Brain pericyte (primary cell): ENCODE data around the gene MARK3.

ENCODE experiments used
- DNase-seq: peaks from one replicate; pipeline ENCODE4 v3.0.0-alpha.2; 2012; ENCODE audit warnings: low read depth, low spot score

The MARK3 gene

DNA sequence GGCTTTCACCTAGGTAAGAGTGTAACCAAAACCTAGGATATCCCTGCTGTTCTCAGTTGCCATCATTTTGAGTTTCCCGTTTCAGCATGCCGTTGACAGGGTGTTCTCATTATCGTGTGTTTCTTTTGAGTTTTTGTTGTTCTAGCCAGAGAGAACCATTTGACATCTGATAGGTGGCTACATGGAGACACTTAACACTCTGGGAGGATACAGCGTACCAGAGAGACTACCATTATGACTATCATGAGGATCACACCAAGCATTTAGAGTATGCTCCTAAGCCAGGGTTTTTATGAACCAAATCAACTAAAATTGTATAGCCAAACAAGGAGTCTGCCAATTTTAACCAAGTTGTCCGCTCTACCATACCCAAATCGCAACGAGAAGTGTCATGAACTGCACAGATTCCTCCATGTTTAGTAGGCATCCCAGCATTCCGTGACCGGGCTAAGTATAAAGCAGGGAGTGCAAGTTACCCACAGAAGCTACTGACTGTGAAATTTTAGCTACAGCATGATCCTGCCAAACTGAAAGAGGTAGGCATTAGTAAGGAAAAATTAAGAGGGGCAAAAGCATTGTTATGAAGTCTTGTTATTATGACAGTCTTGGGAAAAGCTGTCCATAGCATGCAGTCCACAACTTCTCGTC, 48.8 kb downstream of the MARK3 start:
- DNase-seq, result no peak

GRCh38 chr14:103434868-103435442, 49.7 kb downstream of the MARK3 start:
- no peak for DNase-seq

DNA sequence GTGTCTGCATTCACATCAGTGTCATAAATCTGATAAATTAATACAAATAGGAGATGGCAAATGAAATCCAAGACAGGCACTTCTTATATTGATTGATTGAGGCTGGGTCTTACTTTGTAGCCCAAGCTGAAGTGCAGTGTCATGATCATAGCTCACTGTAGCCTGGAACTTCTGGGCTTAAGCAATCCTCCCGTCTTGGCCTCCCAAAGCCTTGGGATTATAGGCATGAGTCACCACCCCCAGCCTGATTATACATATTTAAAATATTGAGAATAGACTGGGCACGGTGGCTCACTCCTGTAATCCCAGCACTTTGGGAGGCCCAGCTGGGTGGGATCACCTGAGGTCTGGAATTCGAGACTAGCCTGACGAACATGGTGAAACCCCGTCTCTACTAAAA, 51.3 kb downstream of the MARK3 start:
- DNase-seq, result no peak

DNA sequence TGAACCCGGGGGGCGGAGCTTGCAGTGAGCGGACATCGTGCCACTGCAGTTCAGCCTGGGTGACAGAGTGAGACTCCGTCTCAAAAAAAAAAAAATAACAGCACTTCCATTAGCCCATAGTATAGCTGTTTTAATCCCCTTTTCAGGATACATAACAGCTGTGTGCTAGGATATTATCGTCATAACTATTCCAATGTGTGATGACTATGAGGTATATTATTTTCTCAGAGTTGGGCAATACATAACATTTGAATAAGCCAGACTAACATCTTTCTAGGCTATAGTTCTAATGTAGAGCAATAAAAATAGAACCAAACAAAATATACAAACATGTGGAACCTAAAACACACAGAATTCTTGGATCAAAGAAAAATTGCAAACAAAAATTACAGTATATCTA, 57.1 kb downstream of the MARK3 start:
- no peak for DNase-seq

DNA sequence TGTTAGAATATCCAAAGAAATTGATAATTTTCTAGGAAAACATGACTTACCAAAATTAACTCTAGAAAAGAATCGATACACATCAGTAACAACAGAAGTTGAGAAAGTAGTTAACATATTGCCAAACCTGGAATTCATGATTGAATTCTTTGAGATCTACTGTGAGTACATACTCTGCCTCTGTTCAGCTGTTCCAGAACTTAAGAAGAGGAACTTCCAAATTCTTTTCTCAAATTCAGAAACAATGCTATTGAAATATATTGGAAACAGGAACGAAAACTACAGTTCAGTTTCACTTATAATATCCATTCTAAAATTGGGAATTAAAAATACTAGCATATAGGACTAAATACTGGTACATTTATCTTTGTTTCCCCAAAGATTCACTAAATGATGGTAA, 57.9 kb downstream of the MARK3 start:
- no peak for DNase-seq

DNA sequence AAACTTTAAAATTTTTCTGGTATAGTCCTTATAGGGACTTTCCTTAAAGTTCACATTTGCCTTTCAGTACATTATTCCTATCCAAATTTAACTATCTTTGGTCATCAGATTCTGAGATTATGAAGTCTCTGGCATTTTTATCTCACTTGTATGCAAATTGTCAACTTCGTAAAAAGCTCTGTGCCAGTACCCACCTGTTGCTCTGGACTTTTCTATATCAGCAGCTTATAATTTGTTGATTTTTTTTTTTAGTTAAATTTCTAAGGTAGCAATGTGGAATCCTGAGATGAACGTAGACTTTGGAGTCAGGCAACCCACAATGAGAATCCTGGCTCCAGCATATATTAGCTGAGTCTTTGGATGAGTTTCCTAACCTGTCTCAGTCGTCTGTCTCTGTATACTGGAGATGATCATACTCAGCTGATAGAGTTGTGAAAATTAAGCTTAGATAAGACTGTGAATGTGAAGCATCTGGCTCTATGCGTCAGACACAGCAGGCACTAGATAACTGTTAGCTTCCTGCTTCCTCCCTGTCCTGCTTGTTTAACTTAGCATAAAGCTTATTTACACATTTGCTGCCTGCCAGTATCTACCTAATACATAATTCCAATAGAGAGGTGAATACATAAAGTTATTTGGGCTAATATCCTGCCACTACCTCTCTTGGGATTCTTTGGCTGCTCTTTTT, 59.8 kb downstream of the MARK3 start:
- DNase-seq, result no peak

GRCh38 chr14:103445806-103446205, 60.6 kb downstream of the MARK3 start:
- DNase-seq, result no peak

DNA sequence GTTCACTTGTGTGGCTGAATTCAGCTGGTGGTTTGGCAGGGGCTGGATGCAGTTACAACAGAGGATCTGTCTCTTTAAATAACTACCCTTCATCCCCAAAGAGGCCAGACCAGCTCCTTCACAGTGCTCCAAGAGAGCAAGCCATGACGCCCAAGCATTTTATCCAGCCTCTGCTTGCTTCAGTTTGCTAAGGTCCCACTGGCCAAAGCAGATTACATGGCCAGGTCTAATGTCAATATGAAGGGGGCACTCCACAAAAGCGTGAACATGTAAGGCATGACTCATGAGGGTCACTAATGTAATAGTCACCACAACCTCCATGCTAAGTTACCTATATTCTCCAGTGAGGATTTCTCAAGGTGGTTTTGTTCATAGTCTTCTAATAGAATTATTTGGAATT, 62.9 kb downstream of the MARK3 start:
- no peak for DNase-seq

GRCh38 chr14:103449634-103450161, 64.5 kb downstream of the MARK3 start:
- no peak for DNase-seq

GRCh38 chr14:103450416-103450815, 65.2 kb downstream of the MARK3 start:
- no peak for DNase-seq

DNA sequence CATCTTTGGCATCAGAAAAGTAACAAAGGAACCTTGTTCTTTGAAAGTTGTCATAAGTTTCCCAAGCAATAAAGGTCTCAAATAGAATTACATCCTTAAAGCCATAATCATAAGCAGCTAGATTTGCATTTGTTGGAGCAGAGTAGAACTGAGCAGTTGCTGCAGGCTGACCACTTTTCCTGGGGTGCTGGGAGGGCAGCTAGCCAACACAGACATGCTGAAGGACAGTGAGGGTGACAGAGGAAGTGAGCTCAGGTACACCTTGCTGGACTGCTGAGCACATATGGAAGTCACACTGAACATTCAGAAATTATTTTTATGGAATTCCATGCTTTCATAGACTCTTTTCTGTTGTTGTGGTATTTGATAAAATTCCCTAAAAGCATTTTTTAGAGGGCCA, 66.2 kb downstream of the MARK3 start:
- no peak for DNase-seq

GRCh38 chr14:103453791-103454190, 68.6 kb downstream of the MARK3 start:
- no peak for DNase-seq

DNA sequence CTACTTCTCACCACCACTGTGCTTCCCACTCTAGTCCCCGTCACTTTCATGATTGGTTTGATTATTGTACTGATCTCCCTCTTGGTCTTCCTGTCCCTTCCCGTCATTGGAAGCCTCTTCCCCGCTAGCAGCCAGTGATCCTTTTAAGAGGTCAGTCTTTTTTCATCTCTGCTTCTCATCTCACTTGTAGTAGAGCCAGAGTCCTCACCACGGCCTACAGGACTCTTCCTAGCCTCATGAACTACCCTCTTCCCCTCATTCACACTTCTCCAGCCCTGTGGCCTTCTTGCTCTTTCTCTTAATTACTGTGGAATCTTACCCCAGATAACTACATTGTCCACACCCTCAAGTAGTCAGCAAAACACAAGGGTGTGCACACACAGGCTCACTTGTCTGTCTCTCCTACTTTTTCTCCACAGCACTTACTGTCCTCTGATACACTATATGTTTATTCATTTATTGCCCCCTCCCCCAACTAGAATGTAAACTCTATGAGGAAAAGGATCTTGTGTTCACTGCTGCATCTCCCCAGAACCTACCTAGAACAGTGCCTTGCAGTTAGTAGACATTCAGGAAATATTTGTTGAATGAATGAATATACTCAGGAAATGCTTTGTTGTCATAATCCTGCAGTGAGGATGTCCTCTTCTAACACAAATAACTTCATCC, 71.1 kb downstream of the MARK3 start:
- no peak for DNase-seq

GRCh38 chr14:103460415-103460814, 75.2 kb downstream of the MARK3 start:
- no peak for DNase-seq

DNA sequence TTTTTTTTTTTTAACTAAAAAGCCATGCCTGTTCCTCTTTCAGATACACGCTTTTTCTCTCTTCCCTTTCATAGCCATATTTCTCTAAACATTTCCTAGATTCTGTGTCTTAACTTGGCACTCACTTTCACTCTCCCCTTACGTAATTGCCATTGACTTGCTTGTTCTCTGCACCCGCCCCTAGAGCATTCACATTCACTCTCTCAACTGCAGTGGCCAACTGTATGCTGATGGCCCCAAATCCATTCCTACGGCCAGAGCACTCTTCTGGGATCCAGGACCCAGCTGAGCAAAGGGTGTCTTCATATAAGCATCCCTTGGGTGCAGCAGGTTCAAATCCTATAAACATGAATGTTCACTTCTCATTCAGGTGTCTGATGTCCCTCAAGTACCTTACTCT, 77.9 kb downstream of the MARK3 start:
- no peak for DNase-seq

- no peak for DNase-seq
Measured at GRCh38 chr14:103463851-103464250, 78.6 kb downstream of the MARK3 start.

- DNase-seq, result no peak
Measured at GRCh38 chr14:103472939-103473338, 87.7 kb downstream of the MARK3 start.

- DNase-seq, result no peak
Measured at GRCh38 chr14:103474893-103475292, 89.7 kb downstream of the MARK3 start.

- no peak for DNase-seq
Measured at GRCh38 chr14:103476065-103476464, 90.8 kb downstream of the MARK3 start.

DNA sequence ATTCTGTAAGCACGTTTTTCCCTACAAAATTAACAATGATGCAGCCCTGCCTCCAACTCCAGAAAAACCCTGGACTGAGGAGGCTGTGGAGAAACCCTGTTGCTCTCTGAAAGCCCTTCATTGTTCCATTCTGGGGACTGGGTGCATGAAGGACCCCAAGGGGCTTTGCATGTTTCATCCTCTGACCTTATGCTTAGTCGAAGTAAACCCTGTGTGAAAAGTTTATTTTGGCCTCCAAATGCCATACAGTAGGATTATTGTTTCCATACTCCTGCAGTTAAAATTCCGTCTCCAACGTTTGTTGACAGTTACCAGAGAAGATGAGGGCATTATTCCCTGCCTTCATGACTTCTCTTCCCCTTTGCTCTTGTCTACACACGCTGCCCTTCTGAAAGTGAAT, 91.4 kb downstream of the MARK3 start:
- DNase-seq, result no peak

GRCh38 chr14:103480595-103480994, 95.4 kb downstream of the MARK3 start:
- DNase-seq, result no peak

GRCh38 chr14:103483600-103483999, 98.4 kb downstream of the MARK3 start:
- DNase-seq, result no peak
